ENCODE results near the gene OCLN. TPM values are rescaled to one million over a fixed set of nuclear protein-coding genes. Genes with fewer than 3 reads are reported as not detected.

OCLN gene
- total and polyA plus RNA-seq, 7 experiments from 2014 or later: 0.07 to 8.5 (median 1.6) TPM

Other genes with a start within 250 kb of the OCLN start
- 10 to 100 TPM in 3 of 5 experiments, 1 to 10 TPM in 2; 5.4 to 11.8 (median 10.4) TPM for gene CCDC125, start 160.0 kb upstream of the OCLN start, total RNA-seq
- 1 to 10 TPM; 5.0 TPM for gene CCDC125, start 160.0 kb upstream of the OCLN start, polyA plus RNA-seq
- gene AK6, start 123.3 kb upstream of the OCLN start, total RNA-seq: 10 to 100 TPM; 12.4 to 30.2 (median 24.0) TPM
- 10 to 100 TPM; 73.9 to 76.6 TPM for gene AK6, start 123.3 kb upstream of the OCLN start, polyA plus RNA-seq
- gene TAF9, start 123.3 kb upstream of the OCLN start, total RNA-seq: 10 to 100 TPM; 48.5 to 54.1 (median 50.4) TPM
- 100 to 1,000 TPM; 116 to 135 TPM for gene TAF9, start 123.3 kb upstream of the OCLN start, polyA plus RNA-seq
- 10 to 100 TPM; 19.7 to 32.0 (median 26.3) TPM for gene RAD17, start 123.0 kb upstream of the OCLN start, total RNA-seq
- 10 to 100 TPM; 23.8 to 23.9 TPM for gene RAD17, start 123.0 kb upstream of the OCLN start, polyA plus RNA-seq
- under 1 TPM in 3 of 5 experiments, not detected in 2; 0.45 to 0.94 (median 0.84) TPM for gene MARVELD2, start 77.7 kb upstream of the OCLN start, total RNA-seq
- 1 to 10 TPM in 1 of 2 donors, under 1 TPM in 1; 0.37 to 1.1 TPM for gene MARVELD2, start 77.7 kb upstream of the OCLN start, polyA plus RNA-seq
- 10 to 100 TPM; 30.8 to 52.2 (median 42.6) TPM for gene GTF2H2C, start 67.4 kb downstream of the OCLN start, total RNA-seq
- gene GTF2H2C, start 67.4 kb downstream of the OCLN start, polyA plus RNA-seq: 10 to 100 TPM; 17.3 to 17.6 TPM